H1 (cell line): Measurements from ENCODE around the gene TBC1D17. TPM values are rescaled to one million over a fixed set of nuclear protein-coding genes. Genes with fewer than 3 reads are reported as not detected.

ENCODE experiments used
- ASH2L ChIP-seq: fragments of 200-600, 300-600 bp; sonication (generic); IDR thresholded peaks from one replicate; pipeline ENCODE4 v1.7.1; 2017; ENCODE audit warnings: low read length
- ATF2 ChIP-seq: IDR thresholded peaks from 2 replicates; pipeline ENCODE4 v1.6.1; 2012; ENCODE audit warnings: low read length, inconsistent platforms
- CTBP2 ChIP-seq: IDR thresholded peaks from 2 replicates; pipeline ENCODE4 v1.7.0; 2011; ENCODE audit warnings: borderline replicate concordance, mild to moderate bottlenecking, moderate library complexity, mixed read lengths, low read length; ENCODE audit not compliant: insufficient read depth, insufficient read length
- EZH2 ChIP-seq: fragments of 200-600 bp; sonication (generic); IDR thresholded peaks from 2 replicates; pipeline ENCODE4 v1.7.1; 2012; ENCODE audit warnings: low read depth, mild to moderate bottlenecking, moderate library complexity, low read length, inconsistent platforms; ENCODE audit not compliant: severe bottlenecking
- HDAC2 ChIP-seq, 2 experiments: fragments of 300-600 bp in 1 of 2; sonication (generic) in 1 of 2; IDR thresholded peaks; 2 replicates each; pipeline ENCODE4 v1.6.1; 2011 to 2012; ENCODE audit warnings: low read depth in 2 of 2, low read length in 2 of 2, mild to moderate bottlenecking in 2 of 2, moderate library complexity in 2 of 2, borderline replicate concordance in 1 of 2, inconsistent platforms in 1 of 2
- POLR2AphosphoS5 ChIP-seq: IDR thresholded peaks from 2 replicates; pipeline ENCODE4 v1.6.1; 2011; ENCODE audit warnings: low read depth, low read length
- RAD21 ChIP-seq, 2 experiments: IDR thresholded peaks in 1 of 2; conservative IDR thresholded peaks in 1 of 2; 2 replicates each; pipeline ENCODE4 v1.6.1; 2011; ENCODE audit warnings: low read depth in 2 of 2, low read length in 2 of 2, improper control_type of control experiment in 1 of 2, inconsistent platforms in 1 of 2, mild to moderate bottlenecking in 1 of 2, moderate library complexity in 1 of 2
- RBBP5 ChIP-seq: IDR thresholded peaks from 2 replicates; pipeline ENCODE4 v1.7.1; 2012; ENCODE audit warnings: low read depth, mild to moderate bottlenecking, inconsistent platforms, low read length, moderate library complexity, borderline replicate concordance
- SIRT6 ChIP-seq: IDR thresholded peaks from one replicate; pipeline ENCODE4 v1.7.1; 2012; ENCODE audit warnings: low read length, inconsistent platforms
- SIX5 ChIP-seq: IDR thresholded peaks from 2 replicates; pipeline ENCODE4 v1.6.1; 2011; ENCODE audit warnings: mild to moderate bottlenecking, low read depth, low read length
- TBP ChIP-seq: IDR thresholded peaks from 2 replicates; pipeline ENCODE4 v1.6.1; 2011; ENCODE audit warnings: low read depth, low read length, improper control_type of control experiment
- USF2 ChIP-seq: IDR thresholded peaks from 2 replicates; pipeline ENCODE4 v1.6.1; 2011; ENCODE audit warnings: low read length, improper control_type of control experiment
- polyA plus RNA-seq, 7 experiments: library from polyadenylated mRNA; depleted of rRNA in 3 of 7; stranded (reverse) in 5 of 7; unstranded in 2 of 7; fragments of >200 nt in 5 of 7; fragments of 200-250 nt in 2 of 7; gene quantifications; 1 replicate in 5 of 7; 2 replicates in 1 of 7; 4 replicates in 1 of 7; pipeline versions ENCODE4 v1.2.1 to v1.2.3, GENCODE V29; 2011 to 2013; ENCODE audit warnings: missing spikeins in 2 of 7, mixed read lengths in 2 of 7
- total RNA-seq: library from RNA; stranded (reverse); fragmentation: NEBNext Ultra II Directional; extraction: Animal tissue kit (Norgen Biotek cat#: 25700); gene quantifications from 2 replicates; pipeline ENCODE4 v1.2.1, GENCODE V29; 2021

Gene TBC1D17
- total and polyA plus RNA-seq, 2 of the 8 experiments (the other 6 are each of a cell fraction or from before 2014, with no cell fraction given), result 30.3 to 44.9 TPM

DNA sequence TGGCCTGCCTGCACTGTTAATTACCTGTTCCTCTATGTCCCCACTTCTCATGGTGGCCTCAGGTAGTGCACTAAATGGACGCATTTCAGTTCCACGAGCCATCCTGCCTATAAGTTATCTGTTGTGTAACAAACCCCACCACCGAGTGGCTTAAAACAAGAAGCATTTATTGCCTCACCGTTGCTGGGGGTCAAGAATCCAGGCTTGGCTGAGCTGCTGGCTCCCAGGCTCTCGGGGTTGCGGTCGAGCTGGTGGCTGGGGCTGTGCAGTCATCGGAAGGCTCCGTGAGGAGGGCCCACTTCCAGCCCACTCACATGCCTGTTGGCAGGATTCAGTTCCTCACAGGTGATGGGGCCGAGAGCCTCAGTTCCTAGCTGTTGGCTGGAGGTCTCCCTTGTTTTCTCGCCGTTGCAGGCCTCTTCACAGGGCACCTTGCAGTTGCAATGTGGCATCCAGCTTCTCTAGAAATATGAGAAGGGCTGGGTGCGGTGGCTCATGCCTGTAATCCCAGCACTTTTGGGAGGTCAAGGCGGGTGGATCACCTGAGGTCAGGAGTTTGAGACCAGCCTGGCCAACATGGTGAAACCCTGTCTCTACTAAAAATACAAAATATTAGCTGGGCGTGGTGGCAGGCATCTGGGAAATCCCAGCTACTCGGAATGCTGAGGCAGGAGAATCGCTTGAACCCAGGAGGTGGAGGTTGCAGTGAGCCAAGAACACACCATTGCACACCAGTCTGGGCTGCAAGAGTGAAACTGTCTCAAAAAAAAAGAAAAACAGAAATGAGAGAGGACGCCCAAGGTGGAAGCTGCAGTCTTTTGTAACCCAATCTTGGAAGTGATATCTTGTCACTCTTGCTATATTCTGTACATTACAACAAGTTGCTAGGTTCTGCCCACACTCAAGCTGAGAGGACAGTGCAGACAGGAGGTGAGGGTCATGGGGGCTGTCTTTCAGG is 33.1 kb upstream of the TBC1D17 start (continued):
- TF ChIP-seq ATF2 (no peak), RAD21 (IDR thresholded peaks at IDR 0.05 in 1 of 2, conservative IDR thresholded peaks at IDR 0.05 in 1 of 2; ENCODE audit: low read depth in 2 of 2, low read length in 2 of 2) (no peak), ASH2L (no peak), SIRT6 (no peak), CTBP2 (no peak), HDAC2 (IDR thresholded peaks at IDR 0.05; ENCODE audit: borderline replicate concordance in 1 of 2, low read depth in 2 of 2, low read length in 2 of 2) (no peak), TBP (no peak), POLR2AphosphoS5 (no peak), EZH2 (no peak), SIX5 (no peak), USF2 (no peak), RBBP5 (no peak)
- TF ChIP-seq, all 59 proteins: peak for 0
